Sciatic nerve (tissue), 2 donors: ENCODE results near the gene SOX8. TPM values are rescaled to one million over a fixed set of nuclear protein-coding genes. Genes with fewer than 3 reads are reported as not detected.

ENCODE experiments used
- ATAC-seq: fragments of 200-7000 bp; cut with Tn5 transposase; one replicate; pipeline ENCODE4 v1.9.1; 2020; ENCODE audit warnings: mild to moderate bottlenecking, moderate library complexity
- DNase-seq: peaks from one replicate; pipeline ENCODE4 v3.0.0-alpha.2; 2020; ENCODE audit warnings: low spot score
- intact Hi-C: fragments of 100-400 bp; cut with DNase I; formaldehyde crosslinking; loops from one replicate; pipeline ENCODE4 v1.14.2; 2022
- total RNA-seq: library from RNA; stranded (reverse); fragmentation: NEBNext Ultra II Directional; extraction: Animal tissue kit (Norgen Biotek cat#: 25700); gene quantifications from one replicate; pipeline ENCODE4 v1.2.1, GENCODE V29; 2021
- donor health status: DM: no; HTN: no; CAD: no.
- donor health status: DM: no; HTN: no; CAD: no.

The SOX8 gene
- total RNA-seq, 1 donor from 2014 or later, result 57.7 TPM

GRCh38 chr16:996681-997080 lies 15.1 kb downstream of the SOX8 start:
- DNase-seq (no peak), ATAC-seq (no peak)
- intact Hi-C loops, result no loop called here

GRCh38 chr16:997440-998051 lies 16.0 kb downstream of the SOX8 start:
- ATAC-seq, result peak; percentile 16
- DNase-seq, result no peak
- intact Hi-C loops, result no loop called here

GRCh38 chr16:998211-998610 lies 16.6 kb downstream of the SOX8 start:
- ATAC-seq (no peak), DNase-seq (no peak)

GRCh38 chr16:998615-999014 lies 17.0 kb downstream of the SOX8 start:
- no peak for ATAC-seq
- intact Hi-C loops, result no loop called here
- no peak for DNase-seq

More at GRCh38 chr16:998211-998610, 16.6 kb downstream of the SOX8 start:
- intact Hi-C loops, result no loop called here

GRCh38 chr16:999677-1000076 lies 18.1 kb downstream of the SOX8 start:
- ATAC-seq (no peak), DNase-seq (no peak)
- intact Hi-C loops, result no loop called here

GRCh38 chr16:1000608-1001007 lies 19.0 kb downstream of the SOX8 start:
- intact Hi-C loops, result no loop called here
- DNase-seq (no peak), ATAC-seq (no peak)

GRCh38 chr16:1001096-1001495 lies 19.5 kb downstream of the SOX8 start:
- no peak for DNase-seq
- no peak for ATAC-seq
- intact Hi-C loops, result no loop called here

GRCh38 chr16:1002399-1003166 lies 21.0 kb downstream of the SOX8 start:
- ATAC-seq (peak; percentile 67), DNase-seq (no peak)
- intact Hi-C loops, result no loop called here

- ATAC-seq (no peak), DNase-seq (no peak)
- intact Hi-C loops, result no loop called here
Measured at GRCh38 chr16:1003391-1004347, 22.1 kb downstream of the SOX8 start.

GRCh38 chr16:1005286-1005685 lies 23.7 kb downstream of the SOX8 start:
- intact Hi-C loops, result no loop called here
- DNase-seq (no peak), ATAC-seq (no peak)

GRCh38 chr16:1006781-1007180 lies 25.2 kb downstream of the SOX8 start:
- intact Hi-C loops, result no loop called here
- DNase-seq (no peak), ATAC-seq (no peak)

GRCh38 chr16:1007284-1007850 lies 25.8 kb downstream of the SOX8 start:
- ATAC-seq, result no peak
- intact Hi-C loops, result no loop called here
- no peak for DNase-seq

GRCh38 chr16:1008085-1008484 lies 26.5 kb downstream of the SOX8 start:
- intact Hi-C loops, result no loop called here
- no peak for DNase-seq
- ATAC-seq, result no peak

GRCh38 chr16:1009358-1010150 lies 28.0 kb downstream of the SOX8 start:
- DNase-seq (no peak), ATAC-seq (no peak)
- intact Hi-C loops, result no loop called here

- intact Hi-C loops, result no loop called here
- no peak for DNase-seq
- no peak for ATAC-seq
Measured at GRCh38 chr16:1010251-1010650, 28.7 kb downstream of the SOX8 start.

- no peak for ATAC-seq
- intact Hi-C loops, result no loop called here
- no peak for DNase-seq
Measured at GRCh38 chr16:1010815-1011214, 29.2 kb downstream of the SOX8 start.

GRCh38 chr16:1011316-1012082 lies 29.9 kb downstream of the SOX8 start:
- intact Hi-C loops, result no loop called here
- DNase-seq (no peak), ATAC-seq (no peak)

- no peak for DNase-seq
- intact Hi-C loops, result no loop called here
- no peak for ATAC-seq
Measured at GRCh38 chr16:1012135-1012534, 30.6 kb downstream of the SOX8 start.
